A673 (cell line): ENCODE data around the gene APOBEC3C. TPM values are rescaled to one million over a fixed set of nuclear protein-coding genes. Genes with fewer than 3 reads are reported as not detected.
"Not testable (repeated sequence)": the region's sequence is repeated elsewhere in the genome, so short reads cannot be mapped to it uniquely, and the experiment has no call there.

Source experiments
- BruUV-seq: library from RNA; stranded (reverse); fragments of 400-500 nt; replicated peaks from 2 replicates; lab custom pipeline; 2021; lab: Mats Ljungman, UMichigan
- CTCF ChIA-PET: fragments of 300-600 bp; sonication (Branson Sonifier 250); formaldehyde crosslinking; loops from one replicate; lab custom pipeline; 2022; ENCODE audit warnings: antibody characterized with exemption; lab: Charles Lee
- POLR2A ChIA-PET: fragments of 300-600 bp; sonication (Branson Sonifier 250); formaldehyde crosslinking; loops from one replicate; lab custom pipeline; 2022; ENCODE audit warnings: antibody characterized with exemption; ENCODE audit not compliant: low non-redundant PET; lab: Charles Lee
- DNase-seq: peaks from one replicate; pipeline ENCODE4 v3.0.0-alpha.2; 2015; ENCODE audit warnings: low spot score
- H3K27ac ChIP-seq: fragments of 200-600 bp; sonication (generic); 2 replicates; pipeline ENCODE4 v1.5.1; 2016; ENCODE audit warnings: mixed run types, low read depth, mild to moderate bottlenecking, mixed read lengths, antibody characterized with exemption, low read length; ENCODE audit not compliant: poor library complexity, severe bottlenecking
- H3K27me3 ChIP-seq: fragments of 200-600 bp; sonication (generic); replicated peaks from 2 replicates; pipeline ENCODE4 v1.6.1; 2017; ENCODE audit warnings: mixed run types, low read depth, mild to moderate bottlenecking, mixed read lengths, antibody characterized with exemption, low read length; ENCODE audit not compliant: insufficient read depth, poor library complexity
- H3K36me3 ChIP-seq: fragments of 200-600 bp; sonication (generic); 2 replicates; pipeline ENCODE4 v1.6.1; 2016; ENCODE audit warnings: mixed run types, mild to moderate bottlenecking, mixed read lengths, antibody characterized with exemption, low read length; ENCODE audit not compliant: insufficient read depth, poor library complexity, severe bottlenecking
- H3K4me1 ChIP-seq: fragments of 200-600 bp; sonication (generic); 2 replicates; pipeline ENCODE4 v1.6.1; 2017; ENCODE audit warnings: mixed run types, mild to moderate bottlenecking, mixed read lengths, antibody characterized with exemption, low read length; ENCODE audit not compliant: insufficient read depth, poor library complexity, severe bottlenecking
- H3K4me3 ChIP-seq: fragments of 200-600 bp; sonication (generic); 2 replicates; pipeline ENCODE4 v1.5.1; 2016; ENCODE audit warnings: low read depth, mixed run types, mild to moderate bottlenecking, mixed read lengths, low read length; ENCODE audit not compliant: poor library complexity, severe bottlenecking
- H3K9me3 ChIP-seq: fragments of 200-600 bp; sonication (generic); 2 replicates; pipeline ENCODE4 v1.6.1; 2016; ENCODE audit warnings: mixed run types, low read depth, mild to moderate bottlenecking, mixed read lengths, antibody characterized with exemption, low read length; ENCODE audit not compliant: poor library complexity, severe bottlenecking
- CTCF ChIP-seq: fragments of 300-800, 200-600 bp; sonication (generic); conservative IDR thresholded peaks from 2 replicates; pipeline ENCODE4 v1.5.1; 2017; ENCODE audit warnings: low read depth, mild to moderate bottlenecking, antibody characterized with exemption, low read length, moderate library complexity, mixed read lengths
- EZH2 ChIP-seq: fragments of 200-600 bp; sonication (generic); IDR thresholded peaks from 2 replicates; pipeline ENCODE4 v1.6.1; 2017; ENCODE audit warnings: borderline replicate concordance, low read depth, mild to moderate bottlenecking, mixed read lengths, antibody characterized with exemption, low read length; ENCODE audit not compliant: poor library complexity, severe bottlenecking
- intact Hi-C: fragments of 100-400 bp; cut with micrococcal nuclease; formaldehyde crosslinking; loops from one replicate; pipeline ENCODE4 v1.10.0; 2022; ENCODE audit not compliant: unreplicated experiment
- total RNA-seq: library from RNA; stranded (reverse); gene quantifications from 2 replicates; pipeline ENCODE4 v1.2.3, GENCODE V29; 2021

APOBEC3C gene
- total RNA-seq, 1 experiment from 2014 or later, result 12.9 TPM

- BruUV-seq, CTCF ChIA-PET, H3K27ac ChIP-seq, H3K4me1 ChIP-seq, POLR2A ChIA-PET, H3K9me3 ChIP-seq, intact Hi-C loops, DNase-seq, H3K36me3 ChIP-seq, H3K27me3 ChIP-seq, H3K4me3 ChIP-seq: not testable (repeated sequence)
Observed at GRCh38 chr22:39066442-39067276, 52.6 kb downstream of the APOBEC3C start.

- BruUV-seq, result no TSS peak
- ChIA-PET POLR2A (no interaction called here), CTCF (no interaction called here)
- H3K36me3 ChIP-seq, result no peaks in the 10 kb centered on the region
- H3K4me3 ChIP-seq, result no peak overlapping the region
- no peaks in the 10 kb centered on the region for H3K9me3 ChIP-seq
- no peaks in the 10 kb centered on the region for H3K4me1 ChIP-seq
- no peak for DNase-seq
- TF ChIP-seq EZH2, result no peak
- TF ChIP-seq CTCF, result no peak
- H3K27ac ChIP-seq, result no peak overlapping the region
- intact Hi-C loops, result no loop called here
- H3K27me3 ChIP-seq, result no peaks in the 10 kb centered on the region
Observed at GRCh38 chr22:39068033-39068785, 54.2 kb downstream of the APOBEC3C start.

Other genes with a start within 250 kb of the APOBEC3C start
- gene DNAL4, start 220.1 kb upstream of the APOBEC3C start, total RNA-seq, result 51.7 and 59.1 TPM in 2 replicates
- 116 and 129 TPM in 2 replicates for gene NPTXR, start 170.2 kb upstream of the APOBEC3C start, total RNA-seq
- gene CBX6, start 142.0 kb upstream of the APOBEC3C start, total RNA-seq, result 111 and 119 TPM in 2 replicates
- gene APOBEC3A, start 56.6 kb upstream of the APOBEC3C start, total RNA-seq, result not detected in 2 replicates
- gene APOBEC3B, start 31.9 kb upstream of the APOBEC3C start, total RNA-seq, result 6.4 and 9.0 TPM in 2 replicates
- 3.1 and 4.7 TPM in 2 replicates for gene APOBEC3D, start 6.9 kb downstream of the APOBEC3C start, total RNA-seq
- gene APOBEC3F, start 26.6 kb downstream of the APOBEC3C start, total RNA-seq, result 4.5 and 6.6 TPM in 2 replicates
- gene APOBEC3G, start 63.0 kb downstream of the APOBEC3C start, total RNA-seq, result 2.5 and 3.2 TPM in 2 replicates
- gene APOBEC3H, start 83.0 kb downstream of the APOBEC3C start, total RNA-seq, result not detected in 2 replicates
- 2.8 and 3.8 TPM in 2 replicates for gene CBX7, start 138.4 kb downstream of the APOBEC3C start, total RNA-seq
- 0.09 and 0.13 TPM in 2 replicates for gene PDGFB, start 230.7 kb downstream of the APOBEC3C start, total RNA-seq